Activated CD4-positive, alpha-beta T cell treated with anti-CD3 and anti-CD28 coated beads, Interleukin-2, amount 50 U/mL, for 4 hours (primary cell): Measurements from ENCODE around the gene TTLL5.

ENCODE experiments used
- DNase-seq, 2 experiments: peaks; one replicate each; pipeline ENCODE4 v3.0.0-alpha.2; 2020

Gene TTLL5

DNA sequence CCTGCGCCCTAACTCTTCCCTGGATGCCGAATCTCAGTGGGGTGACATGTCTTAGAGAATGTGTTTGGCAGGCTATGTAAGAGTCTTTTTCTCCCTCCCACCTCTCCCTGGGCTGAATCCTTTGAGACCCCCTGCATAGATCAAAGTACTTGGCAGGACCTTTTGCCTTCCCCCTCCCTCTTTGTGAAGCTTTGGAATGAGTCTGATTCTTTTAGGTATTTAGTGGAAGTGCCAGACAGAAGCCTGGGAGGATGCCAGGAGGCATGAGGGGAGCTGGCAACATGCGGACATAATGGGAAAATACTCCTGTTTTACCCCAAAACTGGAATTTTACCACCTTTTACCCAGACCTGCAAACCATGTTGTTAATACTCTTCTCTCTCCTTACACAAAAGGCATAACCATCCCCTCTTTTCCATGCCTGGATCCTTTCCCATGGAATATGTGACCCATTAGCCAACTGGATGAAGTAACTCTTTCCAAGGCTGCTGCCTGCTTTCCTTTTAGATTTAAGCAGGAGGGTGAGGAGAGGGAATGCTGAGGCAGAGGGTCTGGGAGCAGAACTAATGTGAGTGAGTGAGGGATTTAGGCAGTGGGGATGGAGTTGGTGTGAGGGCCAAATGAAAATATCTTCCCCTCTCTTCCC is 41.7 kb downstream of the TTLL5 start:
- no peak for DNase-seq

GRCh38 chr14:75703467-75703866 is 42.4 kb downstream of the TTLL5 start:
- DNase-seq, result no peak

DNA sequence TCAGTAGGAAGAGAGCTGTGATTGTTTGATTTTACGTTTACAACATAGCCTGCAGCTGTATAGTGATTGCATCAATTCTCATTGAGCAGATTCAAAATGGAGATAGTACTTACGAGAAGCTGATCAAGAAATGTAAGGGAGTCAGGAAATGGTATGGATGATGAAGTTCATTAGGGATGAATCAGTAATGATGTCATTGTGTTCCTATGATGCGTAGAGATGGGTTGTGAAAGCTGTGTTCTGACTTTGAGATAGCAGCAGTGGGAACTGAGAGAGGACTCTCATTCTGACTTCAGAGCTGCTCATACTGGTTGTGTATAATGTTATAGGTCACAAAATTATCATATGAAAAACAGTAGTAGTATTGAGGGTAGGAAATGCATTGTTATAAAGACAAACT is 44.0 kb downstream of the TTLL5 start:
- DNase-seq, result no peak

DNA sequence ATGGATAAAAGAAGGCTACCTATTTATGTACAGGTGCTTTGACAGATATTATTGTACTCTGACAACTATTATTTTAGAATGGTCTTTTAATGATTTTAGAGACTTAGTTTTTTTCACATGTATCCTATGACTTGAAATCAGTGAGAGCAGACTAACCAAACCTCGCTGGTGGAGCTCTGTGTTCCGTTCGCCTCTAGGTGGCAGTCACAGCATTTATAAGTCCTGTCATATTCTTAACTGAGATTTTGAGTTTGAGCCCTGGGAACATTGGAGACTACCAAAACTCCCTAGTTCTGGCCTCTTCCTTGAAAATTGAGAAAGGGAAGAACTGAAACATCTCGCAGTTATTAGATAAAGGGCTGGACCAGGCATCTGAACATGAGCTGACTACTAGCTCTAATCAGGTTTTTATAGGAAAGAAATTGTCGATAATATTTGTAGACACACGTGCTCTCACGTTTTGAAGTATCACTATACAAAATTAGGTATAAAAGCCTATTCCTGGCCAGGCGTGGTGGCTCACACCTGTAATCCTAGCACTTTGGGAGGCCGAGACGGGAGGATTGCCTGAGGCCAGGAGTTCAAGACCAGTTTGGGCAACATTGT is 48.3 kb downstream of the TTLL5 start:
- DNase-seq, result peak; percentile 51 to 53

- no peak for DNase-seq
Measured at GRCh38 chr14:75711105-75711795, 50.2 kb downstream of the TTLL5 start.

DNA sequence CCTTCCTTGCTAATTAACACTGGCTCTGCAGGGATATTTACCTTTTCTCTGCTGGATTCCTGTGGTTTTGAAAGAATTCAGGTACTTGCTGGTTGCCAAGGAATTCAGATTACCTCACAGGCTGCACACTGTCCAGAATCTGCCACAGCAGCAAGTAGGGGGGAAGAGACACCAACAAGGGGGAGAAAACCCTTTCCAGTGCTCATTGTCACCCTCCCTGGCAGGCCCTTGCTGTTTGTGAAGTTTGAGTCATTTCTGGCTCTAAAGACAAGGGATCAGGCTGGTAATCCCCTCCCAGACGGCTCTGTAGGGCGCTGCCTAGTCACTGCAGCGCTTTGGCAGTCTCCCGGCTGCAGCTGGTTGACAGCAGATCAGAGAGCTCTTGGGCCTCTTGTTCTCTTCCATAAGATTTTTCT is 50.8 kb downstream of the TTLL5 start:
- DNase-seq, result no peak

DNA sequence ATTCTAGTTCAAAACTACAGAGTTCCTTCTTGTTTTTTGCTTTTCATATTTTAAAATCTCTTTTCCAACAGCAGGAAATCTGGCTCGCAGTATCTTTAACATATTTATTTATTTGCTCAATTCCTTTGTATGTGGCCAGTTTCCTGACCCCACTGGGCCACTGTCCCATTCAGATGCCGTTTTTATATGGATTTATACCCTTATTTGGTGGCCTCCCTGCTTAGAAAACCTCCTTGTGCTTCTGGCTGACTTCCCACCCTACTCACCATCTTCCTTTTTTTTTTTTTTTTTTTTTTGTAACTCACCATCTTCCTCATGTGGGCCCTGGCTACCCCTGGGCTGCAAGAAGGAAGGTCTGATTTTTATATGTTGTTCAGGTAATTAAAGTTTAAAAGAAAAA is 53.9 kb downstream of the TTLL5 start:
- no peak for DNase-seq

- no peak for DNase-seq
Measured at GRCh38 chr14:75715926-75716780, 55.1 kb downstream of the TTLL5 start.

DNA sequence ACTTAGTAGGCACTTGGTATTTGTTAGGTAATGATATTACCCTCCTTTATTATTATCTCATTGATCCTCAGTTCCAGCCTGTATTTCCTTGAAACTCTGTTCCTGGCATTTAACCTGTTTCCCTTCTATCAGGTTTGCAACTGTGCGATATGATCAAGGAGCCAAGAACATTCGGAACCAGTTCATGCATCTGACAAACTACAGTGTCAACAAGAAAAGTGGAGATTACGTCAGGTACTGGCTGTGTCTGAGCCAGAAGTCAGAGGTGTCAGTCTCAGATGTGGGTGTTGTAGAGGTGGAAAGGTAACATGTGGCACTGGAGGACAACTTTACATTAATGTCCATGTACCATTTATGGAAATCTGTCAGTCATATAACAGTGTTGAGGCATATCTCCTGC is 56.7 kb downstream of the TTLL5 start:
- DNase-seq, result no peak

DNA sequence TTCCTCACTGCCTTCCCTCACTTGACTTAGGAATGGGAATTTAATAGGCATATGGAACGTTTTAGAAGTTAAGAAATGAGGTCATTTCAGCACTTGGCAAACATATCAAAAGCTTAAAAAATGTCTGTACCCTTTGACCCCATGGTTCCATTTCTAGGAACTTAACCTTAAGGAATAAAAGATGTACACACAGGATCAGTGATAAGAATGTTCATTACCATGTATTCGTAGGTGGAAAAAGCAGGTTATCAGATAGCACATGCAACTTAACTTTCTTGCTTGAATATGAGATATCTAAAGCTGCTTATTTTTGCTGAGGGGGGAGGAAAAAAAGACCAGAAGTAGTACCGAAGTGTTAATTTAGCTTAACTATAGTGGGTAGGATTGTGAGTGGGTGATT is 57.2 kb downstream of the TTLL5 start:
- DNase-seq, result no peak

GRCh38 chr14:75720116-75720515 is 59.1 kb downstream of the TTLL5 start:
- DNase-seq, result no peak

DNA sequence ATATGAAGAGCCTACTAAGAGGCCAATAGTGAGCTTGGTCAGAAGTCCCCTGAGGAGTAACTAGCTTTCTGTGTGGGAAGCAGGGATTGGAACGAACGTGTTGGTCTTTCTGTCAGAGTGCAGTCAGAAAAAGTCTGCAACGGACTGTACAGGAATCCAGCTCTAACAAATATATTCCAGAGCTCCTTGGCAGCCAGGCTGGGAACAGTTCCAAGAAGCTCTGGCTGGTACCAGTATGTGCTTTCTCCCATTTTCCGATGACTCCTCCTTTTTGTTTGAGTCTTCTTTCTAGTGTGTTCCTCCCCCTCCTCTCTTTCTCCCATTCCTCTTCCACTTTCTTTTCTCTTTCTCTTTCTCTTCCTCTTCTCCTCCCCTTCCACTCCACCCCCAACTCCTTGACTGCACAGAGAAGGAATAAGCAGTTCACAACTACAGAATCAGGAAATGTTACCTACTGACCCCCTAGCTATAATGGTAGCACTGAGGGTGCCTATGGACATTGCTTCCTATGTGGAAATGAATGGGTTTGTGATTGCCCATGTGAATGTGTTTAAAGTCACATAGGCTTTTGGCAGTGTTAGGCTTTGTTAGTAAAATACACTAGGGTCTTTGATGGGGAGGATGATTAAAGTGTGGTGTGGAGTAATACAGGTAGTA is 59.9 kb downstream of the TTLL5 start:
- DNase-seq, result no peak

DNA sequence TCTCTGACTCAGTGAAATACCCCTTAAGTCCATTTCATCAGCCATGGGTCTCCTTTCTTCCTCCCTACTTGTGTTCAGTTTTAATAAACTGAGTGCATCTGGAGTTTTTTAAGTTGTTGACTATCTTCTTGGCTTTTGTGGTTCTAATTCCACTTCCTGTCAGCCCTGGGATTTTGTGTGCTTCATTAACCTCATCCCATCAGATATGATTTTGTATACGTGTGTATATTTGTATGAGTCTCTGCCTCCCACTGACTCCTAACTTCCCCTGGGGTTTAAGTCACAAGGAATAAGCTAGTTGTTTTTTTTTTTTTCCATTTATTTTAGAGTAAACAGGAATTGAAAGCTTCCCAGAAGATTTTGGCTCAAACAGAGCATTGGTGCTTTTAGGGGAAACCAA is 62.7 kb downstream of the TTLL5 start:
- no peak for DNase-seq

GRCh38 chr14:75724414-75725204 is 63.6 kb downstream of the TTLL5 start:
- DNase-seq, result no peak

DNA sequence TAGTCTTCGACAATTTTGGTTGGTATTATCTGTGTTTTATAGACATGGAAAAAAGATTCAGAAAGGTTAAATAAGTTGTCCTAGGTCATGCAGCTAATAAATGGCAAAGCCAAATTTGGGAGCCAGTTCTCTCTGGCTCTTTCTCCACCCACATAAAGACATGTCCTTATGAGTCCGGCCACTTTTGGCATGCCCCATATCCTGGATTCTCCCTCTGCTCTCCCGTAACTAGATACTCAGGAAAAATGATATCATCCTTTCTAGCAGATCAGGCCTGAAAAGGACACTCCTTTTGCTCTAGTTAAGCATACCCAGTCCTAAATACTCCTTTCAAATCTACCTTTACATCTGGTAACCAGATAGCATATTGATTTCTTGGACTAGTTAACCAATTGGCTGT is 64.4 kb downstream of the TTLL5 start:
- DNase-seq, result no peak

- DNase-seq, result no peak
Measured at GRCh38 chr14:75726321-75726720, 65.3 kb downstream of the TTLL5 start.

GRCh38 chr14:75727124-75727523 is 66.1 kb downstream of the TTLL5 start:
- DNase-seq, result no peak

DNA sequence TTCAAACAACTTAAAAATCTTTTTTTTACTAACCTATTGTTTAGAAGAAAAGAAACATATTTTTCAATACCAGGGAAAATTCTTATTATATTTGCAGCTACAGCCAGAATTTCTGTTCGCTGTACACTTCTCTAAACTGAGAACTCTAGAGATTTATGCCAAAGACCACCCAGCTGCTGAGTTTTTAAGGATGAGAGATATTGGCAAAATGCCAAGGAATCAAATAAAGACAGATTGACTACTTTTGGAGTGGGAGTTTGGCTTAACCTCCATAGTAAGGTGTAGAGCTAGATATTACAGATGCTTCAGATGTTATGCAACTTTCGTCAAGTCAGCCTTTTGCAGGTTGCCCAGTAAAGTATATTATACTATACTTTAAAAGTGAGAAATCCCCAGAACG is 71.8 kb downstream of the TTLL5 start:
- DNase-seq, result no peak

DNA sequence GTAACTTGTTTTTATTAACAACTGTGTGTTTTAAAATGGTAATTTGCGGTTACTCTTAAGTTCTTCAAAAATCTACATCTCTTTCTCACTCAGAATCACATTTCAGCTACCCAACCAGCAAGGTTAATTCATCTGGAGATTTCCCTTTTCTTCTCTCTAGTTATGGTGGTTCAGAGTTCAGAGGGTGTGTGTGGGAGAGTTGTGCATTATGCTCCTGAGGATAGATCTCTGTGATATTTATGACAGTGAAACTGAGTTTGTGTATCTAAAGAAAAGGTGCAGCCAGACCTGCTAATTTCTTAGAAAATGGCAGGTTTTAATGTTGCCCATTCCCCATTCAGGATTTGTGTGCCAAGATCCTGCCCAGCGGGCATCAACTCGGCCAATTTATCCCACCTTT is 73.8 kb downstream of the TTLL5 start:
- DNase-seq, result no peak

DNA sequence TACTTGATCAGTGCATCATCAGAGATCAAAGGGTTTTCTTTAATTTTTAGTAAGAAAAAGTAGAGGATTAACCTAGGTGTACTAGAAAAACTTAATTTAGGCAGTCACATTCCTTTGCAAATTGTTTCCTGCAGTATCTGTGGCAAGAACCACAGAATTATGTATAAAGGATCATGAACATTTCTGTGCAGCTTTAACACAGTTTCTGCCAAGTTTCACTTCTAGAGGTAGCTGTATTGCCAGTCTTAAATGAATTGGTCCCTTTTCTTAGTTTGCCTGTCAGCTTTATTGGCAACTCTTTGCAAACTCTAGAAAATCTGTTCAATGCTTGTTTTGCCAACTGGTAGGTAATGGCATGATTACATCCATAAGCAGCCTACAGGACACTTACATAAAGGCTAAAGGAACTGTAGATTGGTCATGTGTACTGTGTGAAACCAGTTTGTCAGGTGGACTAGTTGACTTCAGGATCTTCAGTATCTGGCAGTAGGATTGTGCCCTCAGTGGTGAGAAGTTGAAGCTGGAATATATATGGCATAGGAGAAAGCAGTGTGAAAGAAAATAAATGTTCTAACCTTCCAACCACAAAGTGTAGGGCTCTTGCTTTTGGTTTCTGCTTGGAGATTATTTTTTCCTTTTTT is 75.9 kb downstream of the TTLL5 start:
- DNase-seq, result no peak

- no peak for DNase-seq
Measured at GRCh38 chr14:75738192-75738591, 77.1 kb downstream of the TTLL5 start.

- DNase-seq, result no peak
Measured at GRCh38 chr14:75742867-75743266, 81.8 kb downstream of the TTLL5 start.
